Measurements from ENCODE around the gene BHMT2.

Gene BHMT2

GRCh38 chr5:79070350-79070667 is 742 bp downstream of the BHMT2 start:
- DNase-seq: no peak

GRCh38 chr5:79074641-79075040 is 5.1 kb downstream of the BHMT2 start:
- DNase-seq: no peak

DNA sequence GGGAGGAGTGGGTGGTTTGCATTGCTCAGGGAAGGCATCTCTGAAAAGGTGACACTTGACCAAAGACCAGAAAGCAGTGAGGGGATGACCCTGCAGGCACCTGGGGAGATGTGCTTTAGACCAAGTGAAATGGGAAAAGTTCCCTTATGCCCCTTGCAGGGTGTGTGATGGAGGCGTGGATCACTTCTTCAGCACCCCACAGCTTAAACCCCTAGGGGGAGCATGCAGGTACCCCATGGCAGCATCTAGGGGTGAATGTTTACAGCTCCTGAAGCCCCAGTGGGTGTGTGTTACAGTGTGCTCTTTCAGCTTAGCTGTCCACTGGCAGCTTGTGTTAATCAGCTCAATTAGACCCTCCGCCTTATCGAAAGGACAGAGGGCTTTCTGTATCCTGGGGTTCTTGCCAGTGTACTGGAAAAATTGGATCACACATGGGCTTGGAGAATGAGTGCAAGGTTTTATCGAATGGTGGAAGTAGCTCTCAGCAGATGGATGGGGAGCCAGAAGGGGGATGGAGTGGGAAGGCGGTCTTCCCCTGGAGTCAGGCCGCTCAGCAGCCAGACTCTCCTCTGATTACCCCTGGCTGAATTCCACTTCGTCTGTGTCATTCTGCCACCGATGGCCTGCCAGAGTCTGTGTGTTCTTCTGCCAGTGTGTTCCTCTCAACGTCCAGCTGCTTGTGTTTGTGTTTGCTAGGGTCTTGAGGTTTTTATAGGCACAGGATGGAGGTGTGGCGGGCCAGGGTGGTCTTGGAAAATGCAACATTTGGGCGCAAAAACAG is 6.3 kb downstream of the BHMT2 start:
- DNase-seq: no peak

DNA sequence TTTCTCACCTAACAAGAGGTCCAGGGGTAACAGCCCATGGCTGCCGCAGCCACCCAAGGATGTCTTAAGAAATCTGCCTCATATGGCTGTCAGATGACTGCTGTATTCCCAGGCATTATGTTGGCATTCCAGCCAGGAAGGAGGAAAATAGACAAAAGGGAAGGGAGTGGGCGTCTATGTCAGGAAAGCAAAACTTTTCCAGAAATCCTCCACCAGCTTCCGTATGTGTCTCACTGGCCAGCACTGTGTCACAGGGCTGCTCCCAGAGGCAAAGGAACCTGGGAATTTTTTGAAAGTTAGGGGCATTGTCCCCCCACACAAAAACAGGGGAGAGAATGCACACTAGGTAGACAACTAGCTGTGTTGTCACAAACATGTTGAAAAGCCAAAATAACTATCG is 7.3 kb downstream of the BHMT2 start:
- no peak for DNase-seq

GRCh38 chr5:79077680-79078365 is 8.3 kb downstream of the BHMT2 start:
- DNase-seq: no peak

- DNase-seq: no peak
These were observed 11.2 kb downstream of the BHMT2 start for GRCh38 chr5:79080804-79081203.

GRCh38 chr5:79081779-79082178 is 12.2 kb downstream of the BHMT2 start:
- no peak for DNase-seq

- DNase-seq: no peak
These were observed 16.5 kb downstream of the BHMT2 start for GRCh38 chr5:79086116-79086515.

DNA sequence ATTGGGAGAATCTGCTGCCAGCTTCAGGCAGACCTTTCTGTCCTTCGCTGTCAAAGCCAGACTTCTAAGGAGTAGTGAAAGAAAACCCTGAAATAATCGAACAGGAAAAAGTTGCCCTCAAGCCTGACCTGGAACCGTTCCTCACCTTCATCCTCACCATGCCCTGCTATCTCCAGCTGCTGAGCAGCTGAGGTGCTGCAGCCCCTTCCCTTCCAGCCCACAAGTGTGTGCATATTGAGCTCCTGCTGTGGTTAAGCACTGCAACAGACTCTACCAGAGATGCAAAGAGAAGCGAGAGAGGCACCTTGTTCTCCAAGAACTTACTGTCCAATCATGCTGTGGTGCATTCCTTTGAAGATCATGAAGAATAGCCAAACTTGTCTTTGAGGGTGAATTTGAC is 18.9 kb downstream of the BHMT2 start:
- no peak for DNase-seq

GRCh38 chr5:79091064-79091463 is 21.5 kb downstream of the BHMT2 start:
- no peak for DNase-seq

- peak; percentile 62 for DNase-seq
These were observed 24.2 kb downstream of the BHMT2 start for GRCh38 chr5:79093762-79094161.

- no peak for DNase-seq
These were observed 36.3 kb downstream of the BHMT2 start for GRCh38 chr5:79105868-79106267.

- DNase-seq: no peak
These were observed 37.6 kb downstream of the BHMT2 start for GRCh38 chr5:79107020-79107796.

DNA sequence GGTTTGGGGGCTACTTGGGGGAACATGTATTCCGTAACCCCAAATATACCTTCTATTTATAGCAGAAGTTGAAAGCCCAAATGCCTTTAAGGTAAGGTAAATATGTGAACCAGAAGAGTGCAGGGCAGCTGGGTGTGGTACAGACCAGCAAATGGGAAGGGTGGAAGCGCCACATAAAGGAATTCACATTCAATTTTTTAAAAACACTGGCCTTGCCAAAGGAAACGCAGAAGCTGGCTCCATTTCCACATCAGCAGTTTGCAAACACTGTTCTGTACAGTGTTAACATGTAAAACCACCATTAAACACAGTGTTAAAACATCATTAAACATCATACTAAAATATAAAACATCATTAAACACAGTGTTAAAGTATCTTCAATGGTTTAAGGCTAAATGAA is 38.5 kb downstream of the BHMT2 start:
- no peak for DNase-seq

GRCh38 chr5:79108792-79109191 is 39.2 kb downstream of the BHMT2 start:
- no peak for DNase-seq

DNA sequence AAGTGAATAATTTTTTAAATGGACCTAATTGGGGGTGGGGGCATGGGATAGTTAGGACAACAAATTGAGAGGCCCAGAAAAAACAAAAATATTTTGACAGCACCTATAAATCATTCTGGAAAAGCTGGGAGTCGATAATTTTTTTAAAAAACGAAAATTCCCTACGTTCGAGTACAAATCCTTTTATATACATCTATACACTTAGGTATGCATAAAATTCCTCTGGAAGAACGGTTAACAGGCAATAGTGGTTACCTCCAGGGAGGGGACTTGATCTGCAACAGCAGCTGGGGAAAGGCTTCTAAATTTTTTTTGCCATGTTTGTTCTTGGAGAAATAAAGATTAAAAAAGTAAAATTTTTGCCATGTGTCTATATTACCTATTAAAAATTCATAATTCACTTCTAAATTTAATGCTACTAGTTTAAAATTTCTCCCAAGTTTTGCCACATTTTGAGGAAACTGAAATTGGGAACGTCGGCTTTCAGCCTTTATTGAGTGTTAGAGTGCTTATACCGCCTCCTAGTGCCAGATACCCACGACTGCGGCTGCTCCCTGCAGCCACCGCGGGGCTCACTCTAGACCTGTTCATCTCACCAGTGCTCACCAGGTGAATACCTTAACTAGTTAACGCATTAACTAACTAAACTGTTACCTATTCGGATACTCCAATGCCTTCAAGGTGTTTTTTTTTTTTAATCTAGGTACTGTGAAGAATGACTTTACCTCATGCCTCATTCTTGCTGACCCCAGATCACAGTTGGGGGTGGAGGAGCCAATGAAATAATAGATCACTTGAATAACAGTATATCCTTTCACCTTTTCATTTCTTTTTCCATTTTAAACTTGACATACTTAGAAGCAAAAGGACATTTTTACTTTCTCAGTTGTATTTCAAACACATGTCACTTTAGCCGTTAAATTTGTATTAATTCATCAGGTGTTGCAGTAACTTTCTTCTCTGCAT is 40.2 kb downstream of the BHMT2 start:
- DNase-seq: no peak

GRCh38 chr5:79111387-79111959 is 41.9 kb downstream of the BHMT2 start, which contains the start of gene BHMT:
Gene BHMT (plus strand): TSS chr5:79111809. CDS start chr5:79111886, 77 bp downstream.
- no peak for DNase-seq

GRCh38 chr5:79111960-79112702 is 42.6 kb downstream of the BHMT2 start:
- no peak for DNase-seq

GRCh38 chr5:79112703-79113058 is 43.1 kb downstream of the BHMT2 start:
- no peak for DNase-seq

DNA sequence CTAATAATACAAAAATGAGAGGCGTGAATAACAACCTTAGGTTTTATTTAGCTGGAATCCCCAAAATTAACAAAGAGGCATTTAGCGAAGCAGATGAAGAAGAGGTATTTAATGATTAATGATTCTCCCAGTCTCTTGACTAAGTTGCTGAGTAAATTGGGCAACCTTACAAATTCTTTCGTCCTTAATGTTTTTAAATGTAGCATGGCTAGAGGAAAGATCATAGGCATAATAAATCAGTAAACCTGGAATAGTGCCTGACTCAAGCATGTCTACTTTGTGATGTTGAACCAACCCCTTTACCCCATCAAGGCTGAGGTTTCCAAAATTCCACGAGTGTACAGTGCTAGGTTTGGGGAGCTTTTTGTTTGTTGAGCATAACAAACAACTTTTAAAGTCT is 49.9 kb downstream of the BHMT2 start:
- no peak for DNase-seq

GRCh38 chr5:79120221-79120620 is 50.7 kb downstream of the BHMT2 start:
- no peak for DNase-seq

DNA sequence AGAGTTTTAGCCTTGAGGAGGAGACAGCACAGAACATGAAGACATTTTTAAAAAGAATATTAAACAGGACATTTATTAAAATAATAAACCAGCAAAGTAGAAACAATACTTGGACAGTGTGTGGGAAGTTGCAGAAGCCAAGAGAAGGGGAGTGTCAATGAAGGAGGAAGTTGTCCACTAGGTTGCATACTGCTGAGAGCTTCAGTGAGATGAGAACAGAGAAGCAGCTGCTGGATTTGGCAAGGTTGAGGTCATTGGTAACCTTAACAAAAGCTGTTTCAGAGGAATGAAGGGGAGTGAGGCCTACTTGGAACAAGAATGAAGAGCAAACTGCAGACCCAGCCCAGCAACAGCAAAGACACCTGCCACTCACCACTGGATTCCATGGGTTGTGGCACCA is 53.4 kb downstream of the BHMT2 start:
- DNase-seq: no peak
